Measurements from ENCODE around the gene SWSAP1.

SWSAP1 gene

DNA sequence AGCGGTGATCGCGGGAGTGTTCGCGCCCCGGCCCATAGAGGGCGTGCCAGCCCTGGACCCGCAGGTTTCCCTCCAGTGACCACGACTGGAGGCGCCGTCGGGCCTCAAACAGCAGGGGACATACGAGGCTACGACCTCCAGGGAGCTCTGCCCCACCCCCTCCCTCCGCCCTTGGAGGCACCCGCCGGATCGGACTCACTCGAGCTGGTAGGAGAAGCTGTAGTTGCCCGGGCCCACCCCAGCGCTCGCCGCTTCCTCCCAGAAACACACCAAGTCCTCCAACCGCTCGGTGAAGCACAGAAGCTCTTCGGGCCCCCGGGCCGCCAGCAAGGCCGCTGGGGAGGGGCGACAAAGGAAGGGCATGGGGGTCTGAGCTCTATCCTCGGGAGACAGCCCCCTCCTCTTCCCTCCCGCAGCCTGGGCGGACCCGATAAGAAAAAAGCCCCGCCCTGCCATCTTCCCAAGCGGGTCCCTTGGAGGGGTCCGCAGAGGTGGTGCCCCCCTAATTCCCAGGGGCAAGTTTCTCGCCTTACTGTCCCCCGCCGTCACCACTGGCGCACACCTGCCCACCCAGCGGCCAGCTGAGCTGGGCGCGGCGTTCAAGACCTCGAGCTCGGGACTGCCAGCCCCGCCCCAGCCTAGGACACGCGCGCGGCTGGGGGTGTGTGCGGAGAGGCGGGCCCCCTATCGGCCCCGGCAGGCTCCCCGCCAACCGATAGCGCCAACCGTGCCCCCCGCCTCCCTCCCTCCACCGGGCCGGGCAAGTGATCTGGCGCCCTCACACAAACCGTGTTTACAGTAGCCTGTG lies 8.6 kb downstream of the SWSAP1 start:
- TF ChIP-seq TEAD4 (IDR thresholded peaks at IDR 0.05) (0 out of 2 replicates have a peak, but pooled peaks have one; percentile 16), TAF1 (IDR thresholded peaks at IDR 0.05; ENCODE audit: low read depth) (no peak), CREB1 (IDR thresholded peaks at IDR 0.05; ENCODE audit: low read depth) (no peak), FOXM1 (IDR thresholded peaks at IDR 0.05; ENCODE audit: borderline replicate concordance, low read depth) (no peak), CEBPB (IDR thresholded peaks at IDR 0.05) (no peak), RAD21 (IDR thresholded peaks at IDR 0.05; ENCODE audit: low read depth) (peak; percentile 51), EP300 (IDR thresholded peaks at IDR 0.05; ENCODE audit: borderline replicate concordance) (no peak), ZBTB7A (IDR thresholded peaks at IDR 0.05; ENCODE audit: low read depth) (peak; percentile 23; the same call in 1 of the 2 replicates), TCF12 (IDR thresholded peaks at IDR 0.05; ENCODE audit: low read depth) (peak; percentile 46; the same call in 1 of the 2 replicates), EGR1 (IDR thresholded peaks at IDR 0.05) (no peak), NFIC (IDR thresholded peaks at IDR 0.05) (no peak), YY1 (IDR thresholded peaks at IDR 0.05; ENCODE audit: low read depth) (no peak)
- TF ChIP-seq, protein P1, sequence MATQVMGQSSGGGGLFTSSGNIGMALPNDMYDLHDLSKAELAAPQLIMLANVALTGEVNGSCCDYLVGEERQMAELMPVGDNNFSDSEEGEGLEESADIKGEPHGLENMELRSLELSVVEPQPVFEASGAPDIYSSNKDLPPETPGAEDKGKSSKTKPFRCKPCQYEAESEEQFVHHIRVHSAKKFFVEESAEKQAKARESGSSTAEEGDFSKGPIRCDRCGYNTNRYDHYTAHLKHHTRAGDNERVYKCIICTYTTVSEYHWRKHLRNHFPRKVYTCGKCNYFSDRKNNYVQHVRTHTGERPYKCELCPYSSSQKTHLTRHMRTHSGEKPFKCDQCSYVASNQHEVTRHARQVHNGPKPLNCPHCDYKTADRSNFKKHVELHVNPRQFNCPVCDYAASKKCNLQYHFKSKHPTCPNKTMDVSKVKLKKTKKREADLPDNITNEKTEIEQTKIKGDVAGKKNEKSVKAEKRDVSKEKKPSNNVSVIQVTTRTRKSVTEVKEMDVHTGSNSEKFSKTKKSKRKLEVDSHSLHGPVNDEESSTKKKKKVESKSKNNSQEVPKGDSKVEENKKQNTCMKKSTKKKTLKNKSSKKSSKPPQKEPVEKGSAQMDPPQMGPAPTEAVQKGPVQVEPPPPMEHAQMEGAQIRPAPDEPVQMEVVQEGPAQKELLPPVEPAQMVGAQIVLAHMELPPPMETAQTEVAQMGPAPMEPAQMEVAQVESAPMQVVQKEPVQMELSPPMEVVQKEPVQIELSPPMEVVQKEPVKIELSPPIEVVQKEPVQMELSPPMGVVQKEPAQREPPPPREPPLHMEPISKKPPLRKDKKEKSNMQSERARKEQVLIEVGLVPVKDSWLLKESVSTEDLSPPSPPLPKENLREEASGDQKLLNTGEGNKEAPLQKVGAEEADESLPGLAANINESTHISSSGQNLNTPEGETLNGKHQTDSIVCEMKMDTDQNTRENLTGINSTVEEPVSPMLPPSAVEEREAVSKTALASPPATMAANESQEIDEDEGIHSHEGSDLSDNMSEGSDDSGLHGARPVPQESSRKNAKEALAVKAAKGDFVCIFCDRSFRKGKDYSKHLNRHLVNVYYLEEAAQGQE (IDR thresholded peaks at IDR 0.05; ENCODE audit: low read depth), result no peak
- TF ChIP-seq, protein P2, sequence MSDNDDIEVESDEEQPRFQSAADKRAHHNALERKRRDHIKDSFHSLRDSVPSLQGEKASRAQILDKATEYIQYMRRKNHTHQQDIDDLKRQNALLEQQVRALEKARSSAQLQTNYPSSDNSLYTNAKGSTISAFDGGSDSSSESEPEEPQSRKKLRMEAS (IDR thresholded peaks at IDR 0.05), result no peak
- TF ChIP-seq, protein P3, sequence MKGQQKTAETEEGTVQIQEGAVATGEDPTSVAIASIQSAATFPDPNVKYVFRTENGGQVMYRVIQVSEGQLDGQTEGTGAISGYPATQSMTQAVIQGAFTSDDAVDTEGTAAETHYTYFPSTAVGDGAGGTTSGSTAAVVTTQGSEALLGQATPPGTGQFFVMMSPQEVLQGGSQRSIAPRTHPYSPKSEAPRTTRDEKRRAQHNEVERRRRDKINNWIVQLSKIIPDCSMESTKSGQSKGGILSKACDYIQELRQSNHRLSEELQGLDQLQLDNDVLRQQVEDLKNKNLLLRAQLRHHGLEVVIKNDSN (IDR thresholded peaks at IDR 0.05), result no peak

DNA sequence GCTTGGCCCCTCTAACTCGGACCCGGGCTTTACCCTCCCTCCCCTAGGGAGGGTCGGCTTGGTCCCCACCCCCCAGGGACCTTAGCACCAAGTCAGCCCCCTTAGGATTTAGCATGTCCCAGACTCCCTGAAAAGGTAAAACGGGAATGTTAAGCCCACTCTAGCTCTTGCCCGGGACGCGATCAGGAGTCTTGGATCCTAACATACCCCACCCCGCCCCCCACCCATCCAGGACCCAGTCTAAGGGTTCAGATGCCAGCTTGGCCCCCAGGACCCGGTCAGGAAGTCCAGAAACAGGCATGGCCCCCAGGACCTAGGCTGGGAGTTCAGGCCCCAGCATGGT lies 9.2 kb downstream of the SWSAP1 start:
- TF ChIP-seq EGR1 (IDR thresholded peaks at IDR 0.05), result no peak
- TF ChIP-seq CREB1 (IDR thresholded peaks at IDR 0.05; ENCODE audit: low read depth), result no peak
- TF ChIP-seq TAF1 (IDR thresholded peaks at IDR 0.05; ENCODE audit: low read depth), result no peak
- TF ChIP-seq, protein P3 (IDR thresholded peaks at IDR 0.05), result no peak
- TF ChIP-seq YY1 (IDR thresholded peaks at IDR 0.05; ENCODE audit: low read depth), result no peak
- TF ChIP-seq NFIC (IDR thresholded peaks at IDR 0.05), result no peak
- TF ChIP-seq EP300 (IDR thresholded peaks at IDR 0.05; ENCODE audit: borderline replicate concordance), result no peak
- TF ChIP-seq, protein P2 (IDR thresholded peaks at IDR 0.05), result no peak
- TF ChIP-seq TEAD4 (IDR thresholded peaks at IDR 0.05), result no peak
- TF ChIP-seq TCF12 (IDR thresholded peaks at IDR 0.05; ENCODE audit: low read depth), result no peak
- no peak for TF ChIP-seq FOXM1 (IDR thresholded peaks at IDR 0.05; ENCODE audit: borderline replicate concordance, low read depth)
- TF ChIP-seq, protein P1 (IDR thresholded peaks at IDR 0.05; ENCODE audit: low read depth), result no peak

DNA sequence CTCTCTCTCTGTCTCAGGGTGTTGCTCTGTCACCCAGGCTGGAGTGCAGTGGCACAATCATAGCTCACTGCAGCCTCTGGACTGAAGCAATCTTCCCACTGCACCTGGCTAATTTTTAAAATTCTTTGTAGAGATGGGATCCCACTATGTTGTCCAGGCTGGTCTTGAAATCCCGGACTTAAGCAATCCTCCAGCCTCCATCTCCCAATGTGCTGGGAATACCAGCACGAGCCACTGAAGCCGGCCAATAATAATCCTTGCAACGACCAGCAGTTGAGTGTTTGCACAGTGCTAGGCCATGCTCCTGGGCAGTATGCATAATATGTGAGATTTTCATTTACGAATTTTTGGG lies 10.3 kb downstream of the SWSAP1 start:
- no peak for TF ChIP-seq EGR1 (IDR thresholded peaks at IDR 0.05)
- TF ChIP-seq, protein P2 (IDR thresholded peaks at IDR 0.05), result no peak
- no peak for TF ChIP-seq NFIC (IDR thresholded peaks at IDR 0.05)

DNA sequence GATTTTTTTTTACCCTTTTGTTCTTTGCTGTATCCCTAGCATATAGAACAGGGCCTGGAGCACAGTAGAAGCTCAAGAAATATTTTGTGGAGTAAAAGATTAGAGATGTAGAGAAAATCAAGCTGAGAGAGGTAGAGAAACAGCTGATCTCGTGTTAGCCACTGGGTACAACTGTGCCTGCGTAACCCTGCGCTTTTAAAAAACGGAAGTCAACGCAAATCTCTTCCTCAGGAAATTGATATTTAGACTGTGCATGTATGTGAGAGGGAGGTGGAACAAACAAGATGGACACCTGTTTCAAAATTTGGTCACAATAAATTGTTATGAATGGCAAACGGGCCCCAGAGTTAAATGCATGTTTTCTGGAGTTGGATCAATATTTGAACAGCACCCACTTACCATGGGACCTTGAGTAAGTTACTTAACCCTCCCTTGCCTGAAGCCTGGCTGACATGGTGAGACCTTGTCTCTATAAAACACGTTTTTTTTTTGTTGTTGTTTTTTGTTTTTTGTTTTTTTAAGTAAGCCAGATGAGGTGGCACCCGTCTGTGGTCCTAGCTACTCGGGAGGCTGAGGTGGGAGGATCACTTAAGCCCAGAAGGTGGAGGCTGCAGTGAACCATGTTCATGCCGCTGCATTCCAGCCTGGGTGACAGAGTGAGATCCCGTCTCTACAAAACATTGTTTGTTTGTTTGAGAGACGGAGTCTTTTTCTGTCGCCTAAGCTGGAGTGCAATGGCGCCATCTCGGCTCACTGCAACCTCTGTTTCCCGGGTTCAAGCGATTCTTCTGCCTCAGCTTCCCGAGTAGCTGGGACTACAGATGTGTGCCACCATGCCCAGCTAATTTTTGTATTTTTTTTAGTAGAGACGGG lies 12.9 kb downstream of the SWSAP1 start:
- TF ChIP-seq CREB1 (IDR thresholded peaks at IDR 0.05; ENCODE audit: low read depth) (no peak), NFIC (IDR thresholded peaks at IDR 0.05) (no peak), TEAD4 (IDR thresholded peaks at IDR 0.05) (no peak), YY1 (IDR thresholded peaks at IDR 0.05; ENCODE audit: low read depth) (no peak), ZBTB7A (IDR thresholded peaks at IDR 0.05; ENCODE audit: low read depth) (no peak), EP300 (IDR thresholded peaks at IDR 0.05; ENCODE audit: borderline replicate concordance) (no peak), FOXM1 (IDR thresholded peaks at IDR 0.05; ENCODE audit: borderline replicate concordance, low read depth) (no peak), CEBPB (IDR thresholded peaks at IDR 0.05) (no peak), TAF1 (IDR thresholded peaks at IDR 0.05; ENCODE audit: low read depth) (no peak), EGR1 (IDR thresholded peaks at IDR 0.05) (no peak), RAD21 (IDR thresholded peaks at IDR 0.05; ENCODE audit: low read depth) (no peak), TCF12 (IDR thresholded peaks at IDR 0.05; ENCODE audit: low read depth) (no peak)
- TF ChIP-seq, protein P1 (IDR thresholded peaks at IDR 0.05; ENCODE audit: low read depth), result no peak
- TF ChIP-seq, protein P2 (IDR thresholded peaks at IDR 0.05), result no peak
- TF ChIP-seq, protein P3 (IDR thresholded peaks at IDR 0.05), result no peak
